ENCODE measurements around the gene PHKA2.

PHKA2 gene

GRCh38 chrX:18973527-18974192, 10.3 kb downstream of the PHKA2 start:
- Histone ChIP-seq H2AFZ (ENCODE audit: low read length) (no peak overlapping the region), H3K27me3 (ENCODE audit: insufficient read depth, low read length, poor library complexity, severe bottlenecking) (no peaks in the 10 kb centered on the region), H4K20me1 (ENCODE audit: insufficient read depth, low read length, poor library complexity, severe bottlenecking) (peaks cover 3% of the 10 kb centered on the region), H3K79me2 (ENCODE audit: insufficient read depth, low read length) (no peaks in the 10 kb centered on the region), H3K9ac (ENCODE audit: low read depth, low read length, poor library complexity, severe bottlenecking) (no peak overlapping the region), H3K4me2 (ENCODE audit: low read depth, low read length, poor library complexity, severe bottlenecking) (no peak overlapping the region), H3K9me3 (ENCODE audit: insufficient read depth, low read depth, low read length) (no peaks in the 10 kb centered on the region), H3F3A (ENCODE audit: low read depth) (no peaks in the 10 kb centered on the region), H3K36me3 (ENCODE audit: insufficient read depth, low read length) (no peaks in the 10 kb centered on the region), H3K4me1 (ENCODE audit: insufficient read depth, low read length, poor library complexity, severe bottlenecking) (no peaks in the 10 kb centered on the region), H3K9me2 (replicated peaks; ENCODE audit: low read depth, low read length) (no peaks in the 10 kb centered on the region), H3K4me3 (ENCODE audit: low read length, poor library complexity, severe bottlenecking) (no peak overlapping the region)
- TF ChIP-seq EZH2phosphoT487 (IDR thresholded peaks at IDR 0.05; ENCODE audit: borderline replicate concordance) (no peak), CTCF (conservative IDR thresholded peaks at IDR 0.05; ENCODE audit: low read length) (no peak)

GRCh38 chrX:18971506-18971905, 12.4 kb downstream of the PHKA2 start:
- H3K4me1 ChIP-seq (ENCODE audit: insufficient read depth, low read length, poor library complexity, severe bottlenecking) = no peaks in the 10 kb centered on the region
- H3F3A ChIP-seq (ENCODE audit: low read depth) = no peaks in the 10 kb centered on the region
- no peak overlapping the region for H2AFZ ChIP-seq (ENCODE audit: low read length)
- H3K9me2 ChIP-seq (replicated peaks; ENCODE audit: low read depth, low read length) = no peaks in the 10 kb centered on the region
- H3K36me3 ChIP-seq (ENCODE audit: insufficient read depth, low read length) = no peaks in the 10 kb centered on the region
- no peak overlapping the region for H3K4me2 ChIP-seq (ENCODE audit: low read depth, low read length, poor library complexity, severe bottlenecking)
- no peaks in the 10 kb centered on the region for H3K27me3 ChIP-seq (ENCODE audit: insufficient read depth, low read length, poor library complexity, severe bottlenecking)
- TF ChIP-seq CTCF (conservative IDR thresholded peaks at IDR 0.05; ENCODE audit: low read length) = no peak
- H3K79me2 ChIP-seq (ENCODE audit: insufficient read depth, low read length) = no peaks in the 10 kb centered on the region
- no peaks in the 10 kb centered on the region for H4K20me1 ChIP-seq (ENCODE audit: insufficient read depth, low read length, poor library complexity, severe bottlenecking)
- H3K9me3 ChIP-seq (ENCODE audit: insufficient read depth, low read depth, low read length) = no peaks in the 10 kb centered on the region
- no peak overlapping the region for H3K9ac ChIP-seq (ENCODE audit: low read depth, low read length, poor library complexity, severe bottlenecking)
- no peak overlapping the region for H3K4me3 ChIP-seq (ENCODE audit: low read length, poor library complexity, severe bottlenecking)

GRCh38 chrX:18970465-18970864, 13.4 kb downstream of the PHKA2 start:
- TF ChIP-seq CTCF (conservative IDR thresholded peaks at IDR 0.05; ENCODE audit: low read length) = no peak
- no peak for TF ChIP-seq EZH2phosphoT487 (IDR thresholded peaks at IDR 0.05; ENCODE audit: borderline replicate concordance)
- Histone ChIP-seq H3K4me1 (ENCODE audit: insufficient read depth, low read length, poor library complexity, severe bottlenecking) (no peaks in the 10 kb centered on the region), H3K9me2 (replicated peaks; ENCODE audit: low read depth, low read length) (no peaks in the 10 kb centered on the region)

More at GRCh38 chrX:18970465-18970864, 13.4 kb downstream of the PHKA2 start:
- Histone ChIP-seq H3K4me3 (ENCODE audit: low read length, poor library complexity, severe bottlenecking) (no peak overlapping the region), H3K36me3 (ENCODE audit: insufficient read depth, low read length) (no peaks in the 10 kb centered on the region), H3K27me3 (ENCODE audit: insufficient read depth, low read length, poor library complexity, severe bottlenecking) (no peaks in the 10 kb centered on the region), H4K20me1 (ENCODE audit: insufficient read depth, low read length, poor library complexity, severe bottlenecking) (no peaks in the 10 kb centered on the region), H3K4me2 (ENCODE audit: low read depth, low read length, poor library complexity, severe bottlenecking) (no peak overlapping the region), H3F3A (ENCODE audit: low read depth) (no peaks in the 10 kb centered on the region), H3K9me3 (ENCODE audit: insufficient read depth, low read depth, low read length) (no peaks in the 10 kb centered on the region), H3K79me2 (ENCODE audit: insufficient read depth, low read length) (no peaks in the 10 kb centered on the region), H2AFZ (ENCODE audit: low read length) (no peak overlapping the region), H3K9ac (ENCODE audit: low read depth, low read length, poor library complexity, severe bottlenecking) (no peak overlapping the region)

Data from Loucy (cell line).